Effector CD4-positive, alpha-beta T cell (primary cell): ENCODE data around the gene SLC36A3.
"Not testable (repeated sequence)": the region's sequence is repeated elsewhere in the genome, so short reads cannot be mapped to it uniquely, and the experiment has no call there.

ENCODE experiments used
- DNase-seq: peaks from one replicate; pipeline ENCODE4 v3.0.0-alpha.2; 2020

SLC36A3 gene

DNA sequence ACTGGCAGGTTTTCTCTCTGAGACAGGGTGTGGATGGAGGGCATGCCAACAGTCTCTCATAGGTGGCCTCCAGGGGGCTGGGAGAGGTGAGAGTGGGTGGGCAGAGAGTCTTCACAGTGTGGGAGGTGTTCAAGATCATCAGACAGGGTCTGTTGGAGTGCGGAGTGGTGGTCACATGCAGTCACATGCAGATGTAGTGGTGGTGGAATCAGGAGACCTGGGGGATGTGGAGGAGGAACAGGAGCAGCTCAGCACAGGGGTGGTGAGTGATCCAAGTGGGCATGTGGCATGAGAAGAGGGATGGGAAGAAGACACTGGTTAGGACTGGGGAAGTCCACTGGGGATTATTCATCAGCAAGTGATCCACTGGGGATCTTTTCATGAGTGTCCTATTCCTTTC, 44.8 kb downstream of the SLC36A3 start:
- no peak for DNase-seq

DNA sequence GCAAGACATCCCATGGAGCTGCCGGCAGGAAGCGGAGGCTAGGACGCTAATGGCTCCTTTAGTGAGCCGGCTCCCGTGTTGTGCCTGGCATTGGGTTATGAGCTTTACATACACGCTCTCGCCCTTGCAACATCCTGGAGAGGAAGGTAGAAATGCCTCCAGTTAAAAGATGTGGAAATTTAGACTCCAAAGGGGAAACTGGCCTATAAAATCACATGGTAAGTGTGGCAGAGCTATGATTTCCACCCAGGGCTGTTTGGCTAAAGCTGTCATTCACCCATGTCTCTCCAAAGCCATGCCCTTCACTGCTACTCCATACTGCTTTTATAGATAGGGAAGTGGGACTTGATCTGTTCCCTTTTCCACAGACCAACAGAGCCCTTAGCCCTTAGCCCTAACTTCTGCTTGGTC, 45.4 kb downstream of the SLC36A3 start:
- no peak for DNase-seq

DNA sequence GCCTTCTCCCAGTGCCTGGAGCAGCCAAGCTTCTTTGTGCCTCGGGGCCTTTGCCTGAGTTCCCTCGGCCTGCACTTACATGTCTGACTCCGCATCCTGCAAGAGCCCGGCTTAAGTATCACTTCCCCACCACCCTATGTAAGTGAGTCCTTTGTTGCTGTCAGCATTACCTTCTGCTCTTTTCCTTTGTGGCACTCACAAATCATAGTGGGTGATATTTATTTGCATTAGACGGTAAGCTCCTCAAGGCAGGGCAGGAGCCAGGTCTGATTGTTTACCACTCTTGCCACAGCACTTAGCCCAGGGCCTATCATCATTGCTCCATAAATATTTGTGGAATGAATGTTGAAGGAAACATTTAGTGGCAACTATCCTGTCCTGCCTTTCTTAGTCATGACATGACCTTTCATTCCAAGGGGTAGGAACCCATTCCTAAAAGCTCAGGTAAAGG, 45.8 kb downstream of the SLC36A3 start:
- no peak for DNase-seq

DNA sequence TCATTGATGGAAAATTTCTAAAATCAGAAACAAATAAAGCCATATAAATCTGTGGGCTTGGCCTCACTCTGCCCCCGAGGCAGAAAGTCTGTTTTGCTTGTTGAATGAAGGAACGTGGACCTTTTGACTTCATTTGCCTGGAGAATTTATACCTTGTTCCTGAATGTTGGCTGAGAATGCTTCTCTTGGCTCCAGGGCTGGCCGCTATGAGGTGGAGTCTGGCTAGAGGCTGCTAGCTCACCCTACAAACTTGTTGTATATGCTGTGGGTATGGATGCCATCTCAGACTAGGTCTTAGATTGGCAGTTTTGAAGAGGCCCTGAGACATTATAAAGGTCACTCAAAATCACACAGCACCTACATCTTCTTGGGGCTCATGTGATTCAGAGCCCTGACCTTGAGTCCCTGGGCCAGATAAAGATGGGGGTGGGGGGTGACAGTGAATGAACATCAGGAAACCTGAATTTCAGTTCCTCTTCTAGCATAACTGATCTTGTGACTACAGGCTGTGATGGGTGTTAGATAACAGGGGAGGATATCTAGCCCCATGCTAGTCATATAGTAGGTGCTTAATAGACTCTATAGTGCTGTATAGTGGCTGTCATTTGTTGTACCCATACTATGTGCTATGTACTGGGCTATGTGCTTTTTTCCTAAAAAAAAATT, 47.8 kb downstream of the SLC36A3 start:
- DNase-seq: no peak

DNA sequence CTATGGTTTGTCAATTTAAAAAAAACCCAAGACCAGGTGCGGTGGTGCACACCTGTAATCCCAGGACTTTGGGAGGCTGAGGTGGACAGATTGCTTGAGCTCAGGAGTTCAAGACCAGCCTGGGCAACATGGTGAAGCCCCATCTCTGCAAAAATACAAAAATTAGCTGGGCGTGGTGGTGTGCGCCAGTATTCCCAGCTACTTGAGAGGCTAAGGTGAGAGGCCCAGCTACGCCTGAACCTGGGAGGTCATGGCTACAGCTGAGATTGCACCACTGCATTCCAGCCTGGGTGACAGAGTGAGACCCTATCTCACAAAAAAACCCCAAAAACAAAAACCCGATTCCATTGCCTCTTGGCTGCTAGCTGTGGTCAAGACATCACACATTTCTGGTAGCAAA, 48.6 kb downstream of the SLC36A3 start:
- DNase-seq: not testable (repeated sequence)

DNA sequence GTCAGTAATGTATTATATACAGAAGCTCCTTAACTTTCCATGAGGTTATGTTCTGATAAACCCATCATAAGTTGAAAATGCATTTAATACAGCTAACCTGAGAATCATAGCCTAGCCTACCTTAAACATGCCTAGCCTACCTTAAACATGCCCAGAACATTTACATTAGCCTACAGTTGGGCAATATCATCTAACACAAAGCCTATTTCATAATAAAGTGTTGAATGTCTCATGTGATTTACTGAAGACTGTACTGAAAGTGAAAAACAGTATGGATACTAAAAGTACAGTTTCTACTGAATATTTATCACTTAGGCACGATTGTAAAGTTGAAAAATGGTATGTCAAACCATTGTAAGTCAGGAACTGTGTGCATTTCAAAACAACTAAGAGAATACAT, 49.0 kb downstream of the SLC36A3 start:
- DNase-seq: no peak

DNA sequence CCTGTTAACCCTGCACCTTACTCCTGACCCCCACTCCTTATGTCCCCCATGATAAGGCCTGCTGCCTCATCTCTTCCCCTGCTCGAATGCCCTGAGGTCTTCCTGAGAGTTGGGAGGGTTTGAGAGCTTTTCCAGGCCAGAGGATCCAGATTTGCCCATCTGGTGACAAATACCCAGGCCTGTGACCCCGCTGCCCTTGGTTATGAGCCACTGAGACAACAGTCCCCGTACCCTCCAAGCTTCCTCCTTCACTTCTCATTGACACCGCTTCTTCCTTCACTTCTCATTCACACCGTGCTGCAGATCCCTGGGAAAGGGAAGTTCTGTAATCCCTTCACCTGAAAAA, 50.0 kb downstream of the SLC36A3 start:
- DNase-seq: no peak

DNA sequence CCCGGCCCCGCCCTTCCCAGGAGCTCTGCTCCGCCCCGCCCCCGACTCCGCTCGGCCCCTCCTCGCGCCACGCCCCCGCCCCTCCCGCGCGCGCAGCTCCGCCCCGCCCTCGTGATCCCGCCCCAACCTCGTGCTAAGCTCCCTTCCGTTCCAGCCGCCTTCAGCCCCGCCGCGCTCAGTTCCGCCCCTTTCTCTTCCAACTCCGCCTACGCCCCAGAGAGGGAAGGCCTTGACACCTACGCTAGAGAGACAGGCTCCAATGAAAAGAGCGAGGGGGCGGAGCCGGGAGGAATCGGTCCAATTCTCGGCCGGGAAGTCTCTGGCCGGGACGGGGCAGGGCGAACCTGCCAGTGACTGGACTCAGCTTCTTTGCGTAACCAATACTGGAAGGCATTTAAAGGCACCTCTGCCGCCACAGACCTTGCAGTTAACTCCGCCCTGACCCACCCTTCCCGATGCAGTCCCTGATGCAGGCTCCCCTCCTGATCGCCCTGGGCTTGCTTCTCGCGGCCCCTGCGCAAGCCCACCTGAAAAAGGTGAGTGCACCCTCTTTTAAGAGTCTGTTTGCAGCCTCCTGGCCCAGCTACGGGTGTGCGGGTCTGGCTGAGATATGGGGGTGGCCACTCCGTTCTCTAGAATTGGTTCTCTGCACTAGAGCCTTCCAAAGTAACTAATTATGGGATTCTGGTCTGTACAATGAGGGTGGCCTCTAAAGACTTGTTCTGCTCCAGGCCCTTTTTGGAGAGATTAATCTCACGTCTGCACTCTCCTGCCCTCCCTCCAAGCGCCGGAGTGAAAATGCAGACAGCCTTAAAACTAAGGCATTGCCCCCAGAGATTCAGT, 50.6 kb downstream of the SLC36A3 start, which contains the start of gene GM2A:
GM2A (plus strand) TSS at position 424 of the 843 bp plus-strand sequence; CDS start at position 456, 32 bp downstream.
- DNase-seq: peak; percentile 95

DNA sequence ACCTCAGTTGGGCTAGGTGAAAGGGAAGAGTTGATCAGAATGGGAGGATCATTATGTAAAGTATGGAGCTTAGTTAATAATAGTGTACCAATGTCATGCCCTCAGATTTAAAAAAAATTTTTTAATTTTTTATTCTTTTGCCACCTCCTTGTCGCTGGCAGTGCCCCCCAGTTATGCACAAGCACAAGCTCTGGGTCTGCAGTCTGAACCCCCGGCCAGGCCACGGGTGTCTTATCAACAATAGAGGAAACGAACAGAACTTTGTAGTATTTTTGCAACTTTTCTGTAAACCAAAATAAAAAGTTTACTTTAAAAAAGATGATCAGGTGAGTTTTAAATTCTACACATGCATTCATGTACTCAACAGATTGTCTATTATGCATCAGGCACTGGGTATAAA, 51.9 kb downstream of the SLC36A3 start:
- no peak for DNase-seq

DNA sequence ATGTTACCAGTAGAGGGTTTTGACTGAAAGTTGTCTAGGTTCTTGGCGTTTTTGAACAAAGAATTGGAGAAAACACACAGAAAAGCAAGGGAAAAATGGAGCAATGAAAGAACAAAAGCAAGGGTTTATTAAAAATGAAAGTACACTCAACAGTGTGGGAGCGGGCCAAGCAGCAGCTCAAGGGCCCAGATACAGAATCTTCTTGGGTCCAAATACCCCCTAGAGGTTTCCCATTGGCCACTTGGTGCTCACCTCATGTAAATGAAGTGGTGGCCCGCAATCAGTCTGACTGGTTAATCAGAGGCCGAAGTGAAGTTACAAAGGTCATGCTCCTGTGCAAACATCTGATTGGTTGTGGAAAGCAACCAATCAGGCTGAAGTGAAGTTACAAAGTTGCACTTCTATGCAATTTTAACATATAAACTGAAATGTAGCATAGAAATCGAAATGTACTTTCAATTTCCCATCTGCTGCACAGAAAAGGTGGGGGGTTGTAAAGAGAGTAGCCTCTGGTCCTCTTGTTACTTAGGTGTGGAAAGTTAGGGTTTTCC, 52.5 kb downstream of the SLC36A3 start:
- DNase-seq: no peak

DNA sequence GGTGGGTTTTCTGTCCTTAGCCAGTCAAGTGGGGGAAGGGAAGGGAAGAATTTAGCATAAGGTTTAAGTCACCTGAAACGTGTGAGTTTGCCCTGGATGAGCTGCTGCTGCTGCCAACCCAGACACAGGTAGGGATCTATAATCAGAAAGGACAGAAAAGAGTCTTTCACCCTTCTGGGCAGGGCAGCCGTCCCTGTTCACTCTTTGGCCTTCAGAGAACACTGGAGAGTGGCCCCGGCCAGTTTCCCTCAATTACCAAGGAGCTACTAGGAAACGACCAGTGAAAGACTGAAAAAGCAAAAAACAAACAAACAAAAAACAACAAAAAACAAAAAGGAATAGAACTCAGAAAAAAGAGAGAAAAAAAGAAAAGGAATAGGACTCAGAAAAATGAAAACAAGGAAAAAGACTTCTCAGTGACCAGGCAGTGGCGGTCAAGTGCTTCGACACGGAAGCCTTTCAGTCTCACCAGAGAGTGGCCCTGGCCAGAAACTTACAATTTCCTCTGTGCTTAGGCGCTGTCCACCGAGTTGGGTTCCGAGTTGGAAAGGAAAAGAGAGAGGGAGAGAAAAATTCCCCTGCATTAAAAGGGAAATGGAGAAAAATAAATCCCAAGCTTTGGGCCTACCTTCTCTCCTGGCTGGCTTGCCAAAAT, 53.1 kb downstream of the SLC36A3 start:
- DNase-seq: no peak

DNA sequence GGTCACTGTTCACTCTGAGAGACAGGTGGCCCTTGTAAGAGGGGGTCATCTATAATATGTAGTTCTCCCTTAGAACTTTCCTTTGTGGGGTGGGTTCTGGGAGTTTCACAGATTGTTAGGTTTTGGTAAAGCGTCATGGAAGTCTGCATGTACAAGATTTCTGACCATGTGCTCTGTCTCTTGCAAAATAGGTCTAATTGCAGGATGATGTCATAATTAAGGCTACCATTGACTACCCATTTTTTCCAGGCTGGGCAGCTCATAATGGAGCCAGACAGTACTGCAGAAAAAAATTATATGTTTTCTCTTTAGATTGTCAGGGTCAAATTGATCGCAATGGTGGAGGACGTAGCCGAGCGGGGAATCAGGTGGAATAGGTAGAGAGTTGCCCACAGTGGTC, 54.3 kb downstream of the SLC36A3 start:
- DNase-seq: no peak

DNA sequence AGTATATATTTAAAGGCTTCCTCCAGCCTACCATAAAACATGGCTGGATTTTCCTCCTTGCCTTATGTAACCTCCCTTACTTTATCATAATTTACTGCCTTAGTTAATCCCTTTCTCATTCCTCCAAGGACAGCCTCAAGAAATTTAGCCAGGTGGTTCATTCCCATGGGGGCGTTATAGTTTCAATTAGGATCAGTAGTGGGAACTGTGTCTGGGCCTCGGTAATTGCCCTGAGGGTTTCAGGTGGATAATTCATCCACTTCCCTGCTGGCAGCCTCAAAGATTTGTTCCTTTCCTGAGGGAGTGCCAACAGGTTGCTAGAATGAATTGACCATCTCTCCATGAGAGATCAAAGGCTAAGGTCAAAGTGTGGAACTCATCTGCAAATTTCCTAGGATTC, 54.9 kb downstream of the SLC36A3 start:
- no peak for DNase-seq

DNA sequence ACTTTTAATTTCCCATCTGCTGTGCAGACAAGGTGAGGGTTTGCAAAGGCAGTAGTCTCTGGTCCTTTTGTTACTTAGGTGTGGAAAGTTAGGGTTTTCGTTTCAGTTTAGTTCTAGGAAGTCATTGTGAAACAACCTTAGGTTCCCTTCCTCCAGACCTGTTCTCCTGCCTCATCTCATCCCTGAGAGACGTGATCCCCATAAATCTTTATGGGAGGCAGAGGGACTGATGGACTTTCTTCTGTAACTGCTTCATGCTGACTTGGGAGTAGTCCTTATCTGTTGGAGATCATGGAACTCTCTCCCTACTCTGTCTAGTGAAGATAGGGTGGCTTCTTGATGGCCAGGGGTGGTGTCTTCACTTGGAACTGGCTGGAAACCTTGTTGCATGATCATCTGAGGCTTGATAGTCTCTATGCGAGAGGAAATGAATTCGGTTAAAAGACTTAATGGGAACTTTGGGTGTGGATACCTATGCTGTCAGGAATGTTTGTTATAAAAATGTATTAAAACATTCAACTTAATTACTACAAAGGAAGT, 57.8 kb downstream of the SLC36A3 start:
- DNase-seq: no peak

DNA sequence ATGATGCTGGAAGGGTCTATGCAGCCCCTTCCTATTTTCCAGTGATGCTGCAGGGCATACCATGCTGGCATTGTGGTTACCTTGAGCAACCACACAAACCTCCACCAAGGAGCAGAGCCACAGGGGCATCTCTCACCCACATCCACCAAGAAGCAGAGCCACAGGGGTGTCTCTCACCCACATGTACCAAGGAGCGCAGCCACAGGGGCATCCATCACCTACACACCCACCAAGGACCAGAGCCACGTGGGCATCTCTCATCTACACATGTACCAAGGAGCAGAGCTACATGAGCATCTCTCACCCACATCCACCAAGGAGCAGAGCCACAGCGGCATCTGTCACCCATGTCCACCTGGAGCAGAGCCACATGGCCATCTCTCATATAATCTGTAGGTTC, 59.4 kb downstream of the SLC36A3 start:
- DNase-seq: no peak

DNA sequence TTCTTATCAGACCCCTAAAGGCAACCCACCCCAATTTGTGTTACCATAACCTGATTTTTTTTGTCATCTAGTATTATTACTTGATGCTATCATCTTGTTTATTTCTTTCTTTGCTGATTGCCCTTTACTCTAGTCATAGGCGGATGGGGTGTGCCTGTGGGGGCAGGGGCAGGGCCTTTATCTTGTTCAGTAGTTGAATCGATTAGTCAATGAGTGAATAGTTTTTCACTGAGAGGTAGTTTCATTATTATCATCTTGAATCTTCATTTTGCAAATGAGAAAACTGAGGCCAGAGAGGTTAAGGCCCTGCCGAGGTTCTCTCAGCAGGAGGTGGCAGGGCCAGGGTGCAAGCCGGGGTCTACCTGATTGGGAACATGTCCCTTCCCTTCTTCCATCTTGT, 60.0 kb downstream of the SLC36A3 start:
- no peak for DNase-seq

DNA sequence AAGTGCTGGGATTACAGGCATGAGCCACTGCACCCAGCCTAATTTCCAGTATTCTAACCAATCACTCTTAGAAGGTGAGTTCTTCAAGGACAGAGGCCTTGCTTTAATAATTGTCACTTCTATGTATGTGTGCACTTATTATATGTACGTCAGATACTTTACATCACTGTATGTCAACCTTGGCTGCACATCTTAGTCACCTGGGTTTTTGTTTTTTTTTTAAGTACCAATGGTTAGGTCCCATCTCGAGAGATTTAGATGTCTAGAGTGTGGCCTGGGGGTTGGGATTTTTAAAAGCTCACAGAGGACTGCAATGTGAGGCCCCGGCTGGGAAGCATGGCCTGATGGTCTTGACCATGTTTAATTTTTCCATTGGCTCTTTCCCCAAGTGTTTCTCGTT, 60.4 kb downstream of the SLC36A3 start:
- DNase-seq: no peak

DNA sequence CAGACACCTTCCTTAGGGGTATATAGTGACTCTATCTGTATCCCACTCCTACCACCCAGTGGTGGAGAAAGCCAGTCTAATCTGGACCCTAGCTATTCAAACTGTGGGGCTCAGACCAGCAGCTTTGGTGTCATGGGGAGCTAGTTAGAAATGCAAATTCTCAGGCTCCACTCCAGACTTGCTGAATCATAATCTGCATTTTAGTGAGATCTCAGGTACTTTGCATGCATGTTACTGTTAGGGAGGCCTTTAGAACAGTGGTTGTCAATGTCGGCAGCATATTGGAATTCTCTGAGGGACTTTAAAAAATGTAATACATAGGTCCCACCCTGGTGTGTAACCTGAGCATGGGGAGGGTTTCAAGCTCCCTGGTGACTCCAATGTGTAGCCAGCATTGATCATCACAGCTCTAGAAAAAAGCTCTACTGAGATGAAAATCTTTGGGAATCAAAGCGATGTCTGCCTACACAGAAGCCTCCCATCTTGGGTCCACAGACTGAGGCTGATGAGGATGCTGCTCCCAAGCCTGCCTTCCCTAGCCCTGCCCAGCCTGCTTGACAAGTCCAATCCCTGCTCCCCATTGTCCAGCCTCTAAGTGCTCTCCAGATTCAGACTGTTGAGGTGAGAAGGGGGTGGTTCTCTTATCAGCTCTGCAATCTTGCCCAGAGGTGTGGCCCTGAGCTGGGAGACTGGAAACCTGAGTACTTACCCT, 62.5 kb downstream of the SLC36A3 start:
- DNase-seq: no peak

DNA sequence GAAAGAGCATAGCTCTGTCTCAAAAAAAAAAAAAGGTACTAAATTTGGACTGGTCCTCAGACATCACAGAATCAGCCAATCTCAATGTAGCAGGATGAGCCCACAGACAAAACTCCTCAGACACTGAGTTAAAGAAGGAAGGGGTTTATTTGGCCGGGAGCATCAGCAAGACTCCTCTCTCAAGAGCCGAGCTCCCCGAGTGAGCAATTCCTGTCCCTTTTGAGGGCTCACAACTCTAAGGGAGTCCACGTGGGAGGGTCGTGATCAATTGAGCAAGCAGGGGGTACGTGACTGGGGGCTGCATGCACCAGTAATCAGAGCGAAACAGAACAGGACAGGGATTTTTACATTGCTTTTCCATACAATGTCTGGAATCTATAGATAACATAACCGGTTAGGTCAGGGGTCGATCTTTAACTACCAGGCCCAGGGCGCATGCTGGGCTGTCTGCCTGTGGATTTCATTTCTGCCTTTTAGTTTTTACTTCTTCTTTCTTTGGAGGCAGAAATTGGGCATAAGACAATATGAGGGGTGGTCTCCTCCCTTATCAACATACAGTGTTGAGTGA, 63.2 kb downstream of the SLC36A3 start:
- not testable (repeated sequence) for DNase-seq

DNA sequence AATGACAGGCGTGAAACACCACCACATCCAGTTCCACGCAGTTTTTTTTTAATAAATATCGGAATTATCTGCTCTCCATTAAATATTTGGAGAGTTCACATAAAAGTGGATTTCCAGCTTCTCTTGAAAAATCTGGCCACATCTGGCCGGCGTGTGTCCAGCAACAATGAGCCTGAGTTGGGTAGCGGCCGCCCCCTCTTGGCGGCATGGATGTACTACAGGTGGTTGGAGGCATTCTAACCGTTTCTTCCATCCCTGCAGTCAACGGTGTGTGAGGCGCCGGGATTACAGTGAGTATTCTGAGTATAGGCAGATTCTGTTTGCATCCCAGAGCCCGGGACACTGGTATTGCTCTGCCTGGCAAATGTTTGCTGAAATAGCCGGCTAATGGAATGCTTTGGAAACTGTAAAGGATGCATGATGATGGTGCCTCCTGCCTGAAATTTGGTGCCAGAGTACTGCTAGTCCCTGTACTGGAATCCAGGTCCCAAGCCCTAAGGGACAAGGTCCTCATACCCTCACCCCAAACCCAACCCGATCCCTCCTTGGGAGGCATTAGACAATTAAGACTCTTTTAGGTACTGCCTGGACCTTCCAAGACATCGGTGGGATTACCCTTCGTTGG, 64.2 kb downstream of the SLC36A3 start:
- peak; percentile 36 for DNase-seq

DNA sequence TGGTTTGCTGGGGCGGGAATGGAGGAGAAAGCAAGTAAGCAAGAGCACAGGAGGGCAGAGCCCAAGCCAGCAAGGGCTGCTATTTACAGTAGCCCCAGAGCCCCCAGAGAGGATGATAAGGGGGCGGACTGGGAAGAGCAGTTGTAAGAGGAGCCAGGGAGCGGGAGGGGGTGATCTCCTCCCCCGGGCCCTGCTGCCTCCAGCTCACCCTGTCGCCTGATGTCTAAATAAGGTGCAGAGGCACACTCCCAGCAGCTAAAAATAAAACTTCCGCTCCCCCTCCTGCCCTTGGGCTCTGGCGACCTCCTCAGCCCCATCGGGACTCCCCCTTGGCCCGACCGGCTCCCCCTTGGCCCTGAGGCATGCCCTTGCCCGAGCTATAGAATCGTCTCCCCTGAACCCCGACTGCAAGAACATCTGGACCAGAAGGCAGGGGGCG, 65.2 kb downstream of the SLC36A3 start:
- no peak for DNase-seq

DNA sequence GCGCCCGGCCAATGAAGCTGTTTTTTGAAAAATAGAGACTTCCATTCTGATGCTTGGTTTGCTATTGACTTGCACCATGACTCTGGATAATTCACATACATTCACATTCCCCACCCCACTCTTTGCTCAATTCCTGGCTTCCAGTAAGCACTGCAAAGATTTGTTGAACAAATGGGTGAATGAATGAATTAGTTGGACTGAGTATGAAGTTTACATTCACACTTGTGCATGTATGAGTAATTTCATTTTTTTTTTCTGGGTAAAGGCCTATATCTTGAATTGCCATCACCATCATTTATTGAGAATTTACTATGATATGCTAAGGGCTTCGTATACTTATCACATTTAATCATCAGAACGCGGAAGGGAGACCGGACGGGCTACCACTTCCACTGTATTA, 65.9 kb downstream of the SLC36A3 start:
- DNase-seq: no peak
